Common myeloid progenitor, CD34-positive (primary cell): ENCODE data around the gene TEX2.
A peak's percentile ranks its signal among the peaks of the same experiment; 100 is the strongest.

Experiments
- CTCF ChIA-PET: fragments of 350-600 bp; sonication (Branson Sonifier 250); formaldehyde crosslinking; loops from one replicate; lab custom pipeline; 2021; ENCODE audit warnings: antibody characterized with exemption; lab: Charles Lee
- POLR2A ChIA-PET: fragments of 350-600 bp; sonication (Branson Sonifier 250); formaldehyde crosslinking; loops from one replicate; lab custom pipeline; 2021; ENCODE audit warnings: antibody characterized with exemption; lab: Charles Lee
- DNase-seq, 3 donors: peaks; one replicate each; pipeline versions ENCODE4 v3.0.0 to v3.0.0-alpha.2; 2013
- H3K27ac ChIP-seq, 2 experiments: 1 replicate in 1 of 2; 2 replicates in 1 of 2; pipeline ENCODE4 v1.7.0; 2013; ENCODE audit warnings: inconsistent platforms in 2 of 2, low read length in 2 of 2, mild to moderate bottlenecking in 2 of 2, low read depth in 1 of 2, moderate library complexity in 1 of 2; ENCODE audit not compliant: severe bottlenecking in 2 of 2, insufficient read depth in 1 of 2, poor library complexity in 1 of 2
- H3K27me3 ChIP-seq, 5 experiments: replicated peaks in 2 of 5; 1 replicate in 3 of 5; 2 replicates in 2 of 5; pipeline versions ENCODE4 v1.6.1 to v1.7.0; 2013; ENCODE audit warnings: low read length in 4 of 5, mild to moderate bottlenecking in 2 of 5, moderate library complexity in 2 of 5, inconsistent platforms in 1 of 5; ENCODE audit not compliant: insufficient read depth in 5 of 5, control insufficient read depth in 4 of 5
- H3K36me3 ChIP-seq, 4 experiments: 1 replicate in 2 of 4; 2 replicates in 2 of 4; pipeline versions ENCODE4 v1.6.1 to v1.7.0; 2013; ENCODE audit warnings: low read length in 3 of 4, control low read depth in 1 of 4, mild to moderate bottlenecking in 1 of 4; ENCODE audit not compliant: control insufficient read depth in 4 of 4, insufficient read depth in 4 of 4
- H3K4me1 ChIP-seq, 4 experiments: 1 replicate in 3 of 4; 2 replicates in 1 of 4; pipeline versions ENCODE4 v1.6.1 to v1.7.1; 2013; ENCODE audit warnings: low read length in 3 of 4, mild to moderate bottlenecking in 3 of 4, control low read depth in 1 of 4, inconsistent platforms in 1 of 4, moderate library complexity in 1 of 4; ENCODE audit not compliant: control insufficient read depth in 4 of 4, insufficient read depth in 4 of 4; ENCODE audit errors: control extremely low read depth in 1 of 4
- H3K4me3 ChIP-seq, 7 experiments: 1 replicate in 4 of 7; 2 replicates in 3 of 7; pipeline versions ENCODE4 v1.5.1 to v1.7.0; 2013; ENCODE audit warnings: mild to moderate bottlenecking in 7 of 7, low read length in 6 of 7, moderate library complexity in 6 of 7, inconsistent platforms in 2 of 7, low read depth in 2 of 7, control low read depth in 1 of 7; ENCODE audit not compliant: insufficient read depth in 4 of 7, control insufficient read depth in 1 of 7; ENCODE audit errors: extremely low read depth in 1 of 7
- H3K9me3 ChIP-seq, 5 experiments: 1 replicate in 4 of 5; 2 replicates in 1 of 5; pipeline versions ENCODE4 v1.6.1 to v1.7.1; 2013; ENCODE audit warnings: low read length in 4 of 5, mild to moderate bottlenecking in 2 of 5, inconsistent platforms in 1 of 5, low read depth in 1 of 5, moderate library complexity in 1 of 5; ENCODE audit not compliant: control insufficient read depth in 4 of 5, insufficient read depth in 2 of 5; ENCODE audit errors: control extremely low read depth in 1 of 5
- WGBS: methylation state at CpG from one replicate; pipeline ENCODE4 v1.1.5; 2013; ENCODE audit not compliant: insufficient coverage; 5-methylcytosine and 5-hydroxymethylcytosine counted together

Gene TEX2

GRCh38 chr17:64297467-64298088, 34.5 kb upstream of the TEX2 start:
- DNase-seq = no peak
- Histone ChIP-seq H3K4me1 (no peaks in the 10 kb centered on the region), H3K27ac (no peak overlapping the region), H3K36me3 (no peaks in the 10 kb centered on the region), H3K9me3 (no peaks in the 10 kb centered on the region), H3K27me3 (no peaks in the 10 kb centered on the region), H3K4me3 (no peak overlapping the region)
- POLR2A ChIA-PET = no interaction called here
- CTCF ChIA-PET = interaction anchor here (1.1 to 2.9 kb wide), 6 partner anchors 9 to 122 kb away, joined by 3 to 13 read pairs (median 8); no protein-coding TSS in a partner anchor
- 91% methylated on average over 7 of the region's 8 CpGs for WGBS

DNA sequence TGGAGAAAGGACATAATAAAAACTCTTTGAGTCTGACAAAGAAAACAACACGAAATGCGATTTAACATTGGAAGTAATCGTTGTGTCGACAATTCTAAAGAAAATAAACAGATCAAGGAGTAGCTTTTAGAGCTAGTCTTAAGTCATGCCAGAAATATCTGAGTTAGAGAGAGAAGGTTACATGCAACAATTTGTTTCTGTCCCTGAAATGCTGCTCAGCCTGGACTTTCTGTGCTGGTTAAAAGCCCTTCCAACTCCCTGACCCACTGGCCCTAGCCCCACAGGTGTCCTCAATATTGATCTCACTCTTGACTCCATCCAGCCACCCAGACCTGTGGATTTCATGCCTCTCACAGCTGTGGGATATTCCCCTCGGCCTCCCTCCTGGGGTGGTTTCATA, 33.2 kb upstream of the TEX2 start:
- Histone ChIP-seq H3K27me3 (no peaks in the 10 kb centered on the region), H3K36me3 (no peaks in the 10 kb centered on the region), H3K4me3 (no peak overlapping the region), H3K27ac (no peak overlapping the region), H3K9me3 (peaks cover 0 to 5% (median 0%) of the 10 kb centered on the region in 5 experiments), H3K4me1 (no peaks in the 10 kb centered on the region)
- POLR2A ChIA-PET = no interaction called here
- WGBS = 100% methylated on average over 4 of the region's 5 CpGs
- DNase-seq = no peak
- CTCF ChIA-PET = interaction anchor here (0.5 to 2.9 kb wide), 8 partner anchors 9 to 199 kb away, joined by 3 to 13 read pairs (median 4); no protein-coding TSS in a partner anchor

DNA sequence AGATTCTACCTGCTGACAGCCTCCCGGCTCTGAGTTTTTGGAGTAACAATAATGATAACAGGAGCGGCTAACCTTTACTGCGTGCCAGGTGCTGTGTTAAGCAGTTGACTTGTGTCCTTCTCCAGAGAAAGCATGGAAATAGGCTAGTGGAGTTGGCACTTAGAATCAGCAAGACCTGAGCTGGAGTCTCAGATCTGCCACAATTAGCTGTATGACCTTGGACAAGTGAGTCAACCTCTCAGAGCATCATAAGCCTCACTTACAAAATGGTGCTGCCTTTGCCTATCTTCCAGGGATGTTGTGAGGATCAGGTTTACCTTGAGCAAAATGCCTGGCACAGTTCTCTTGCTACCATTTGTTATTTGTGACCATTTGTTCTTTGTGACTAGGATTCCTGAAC, 32.1 kb upstream of the TEX2 start:
- peaks cover 0 to 9% (median 2%) of the 10 kb centered on the region in 5 experiments for H3K9me3 ChIP-seq
- CTCF ChIA-PET = interaction anchor here (1.8 to 2.5 kb wide), 2 partner anchors 10 to 13 kb away, joined by 3 to 10 read pairs; no protein-coding TSS in a partner anchor
- H3K4me3 ChIP-seq = no peak overlapping the region
- 100% methylated on average over 3 of the region's 3 CpGs for WGBS
- DNase-seq = no peak
- H3K4me1 ChIP-seq = peaks cover 0 to under 1% (median 0%) of the 10 kb centered on the region in 4 experiments
- no peaks in the 10 kb centered on the region for H3K27me3 ChIP-seq
- H3K27ac ChIP-seq = no peak overlapping the region
- POLR2A ChIA-PET = no interaction called here
- no peaks in the 10 kb centered on the region for H3K36me3 ChIP-seq

- no peaks in the 10 kb centered on the region for H3K36me3 ChIP-seq
- ChIA-PET CTCF (interaction anchor here (1.1 to 2.4 kb wide), 8 partner anchors 10 to 188 kb away, joined by 3 to 15 read pairs (median 3); no protein-coding TSS in a partner anchor), POLR2A (no interaction called here)
- DNase-seq = peak; percentile 20 to 34 (median 29)
- H3K27ac ChIP-seq = no peak overlapping the region
- H3K4me1 ChIP-seq = peaks cover 0 to 5% (median 3%) of the 10 kb centered on the region in 4 experiments
- H3K9me3 ChIP-seq = peaks cover 0 to 9% (median 2%) of the 10 kb centered on the region in 5 experiments
- WGBS = 96% methylated on average over 8 of the region's 9 CpGs
- no peak overlapping the region for H3K4me3 ChIP-seq
- no peaks in the 10 kb centered on the region for H3K27me3 ChIP-seq
Observed at GRCh38 chr17:64291268-64291851, 28.3 kb upstream of the TEX2 start.

DNA sequence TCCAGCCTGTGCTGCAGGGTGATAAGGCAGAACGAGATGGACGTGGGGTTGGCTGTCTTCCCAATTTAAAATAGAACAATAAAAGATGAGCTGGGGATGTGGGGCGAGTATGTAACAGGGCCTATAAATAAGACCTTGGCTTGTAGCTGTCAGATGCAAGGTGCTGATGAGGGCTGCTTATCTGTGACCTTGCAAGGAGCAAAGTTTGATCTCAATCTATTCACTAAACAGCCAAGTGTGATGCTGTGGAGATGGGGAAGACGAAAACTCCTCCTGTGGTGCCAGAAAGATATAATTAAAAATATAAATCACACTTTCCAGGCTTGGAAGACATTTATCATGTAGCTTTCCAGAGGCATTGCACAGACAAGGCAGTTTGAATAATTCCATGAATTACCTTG, 26.7 kb upstream of the TEX2 start:
- H3K4me3 ChIP-seq = no peak overlapping the region
- peaks cover 0 to 9% (median 2%) of the 10 kb centered on the region in 5 experiments for H3K9me3 ChIP-seq
- CTCF ChIA-PET = interaction anchor here (1.9 to 2.4 kb wide), 3 partner anchors 8 to 129 kb away, joined by 5 to 9 read pairs (median 8); no protein-coding TSS in a partner anchor
- POLR2A ChIA-PET = no interaction called here
- WGBS = no CpG with 5 or more reads among the region's 4 CpGs
- no peaks in the 10 kb centered on the region for H3K36me3 ChIP-seq
- DNase-seq = peak in 2 of 3 donors; percentile 22 to 25
- H3K4me1 ChIP-seq = peaks cover 0 to 5% (median 3%) of the 10 kb centered on the region in 4 experiments
- H3K27ac ChIP-seq = no peak overlapping the region
- no peaks in the 10 kb centered on the region for H3K27me3 ChIP-seq

GRCh38 chr17:64282753-64283080, 19.7 kb upstream of the TEX2 start:
- POLR2A ChIA-PET = interaction anchor here (1.6 kb wide), 1 partner anchor 136 kb away, joined by 8 read pairs; no protein-coding TSS in a partner anchor
- DNase-seq = peak in 1 of 3 donors; percentile 26
- CTCF ChIA-PET = interaction anchor here (0.8 to 4.3 kb wide), 16 partner anchors 13 to 404 kb away, joined by 3 to 26 read pairs (median 3); no protein-coding TSS in a partner anchor

More at GRCh38 chr17:64282753-64283080, 19.7 kb upstream of the TEX2 start:
- Histone ChIP-seq H3K4me1 (peaks cover 0 to 11% (median 4%) of the 10 kb centered on the region in 4 experiments), H3K4me3 (peak overlapping the region in 2 of 7 experiments; percentile 30 to 42), H3K27me3 (no peaks in the 10 kb centered on the region), H3K36me3 (no peaks in the 10 kb centered on the region), H3K27ac (no peak overlapping the region), H3K9me3 (no peaks in the 10 kb centered on the region)
- 23% methylated on average over 3 of the region's 4 CpGs for WGBS
